HEK293T (cell line): ENCODE measurements around the gene RRP15.

Source experiments
- ARNT ChIP-seq: fragments of 450-650 bp; IDR thresholded peaks from 2 replicates; pipeline ENCODE4 v1.6.1; 2017; ENCODE audit warnings: mild to moderate bottlenecking
- BHLHE40 ChIP-seq: fragments of 450-650 bp; IDR thresholded peaks from 2 replicates; pipeline ENCODE4 v1.6.1; 2016; ENCODE audit warnings: mild to moderate bottlenecking, moderate library complexity, borderline replicate concordance
- FOXA1 ChIP-seq: fragments of 450-650 bp; IDR thresholded peaks from 2 replicates; pipeline ENCODE4 v1.6.1; 2016; ENCODE audit warnings: mild to moderate bottlenecking
- FOXM1 ChIP-seq: fragments of 450-650 bp; IDR thresholded peaks from 2 replicates; pipeline ENCODE4 v1.6.1; 2017; ENCODE audit warnings: mild to moderate bottlenecking, borderline replicate concordance
- HDGF ChIP-seq: fragments of 450-650 bp; IDR thresholded peaks from 2 replicates; pipeline ENCODE4 v1.6.1; 2017; ENCODE audit warnings: antibody characterized with exemption, borderline replicate concordance
- LEF1 ChIP-seq: fragments of 450-650 bp; IDR thresholded peaks from 2 replicates; pipeline ENCODE4 v1.6.1; 2017; ENCODE audit warnings: mild to moderate bottlenecking, borderline replicate concordance
- NFRKB ChIP-seq: fragments of 450-650 bp; IDR thresholded peaks from 2 replicates; pipeline ENCODE4 v1.6.1; 2016; ENCODE audit warnings: mild to moderate bottlenecking, moderate library complexity
- PKNOX1 ChIP-seq: fragments of 450-650 bp; IDR thresholded peaks from 2 replicates; pipeline ENCODE4 v1.6.1; 2016
- TARDBP ChIP-seq: fragments of 450-650 bp; IDR thresholded peaks from 2 replicates; pipeline ENCODE4 v1.6.1; 2016

GRCh38 chr1:218361298-218362065 lies 76.4 kb downstream of the RRP15 start:
- TF ChIP-seq ARNT (no peak), NFRKB (no peak), PKNOX1 (no peak), BHLHE40 (no peak), TARDBP (no peak), FOXA1 (no peak), FOXM1 (no peak), HDGF (no peak), LEF1 (no peak)
